Neural progenitor cell (in vitro differentiated cells): ENCODE measurements around the gene PACRG.

Experiments
- CTCF ChIP-seq: fragments of 200-600 bp; sonication (generic); IDR thresholded peaks from 2 replicates; pipeline ENCODE4 v1.5.1; 2017; ENCODE audit warnings: antibody characterized with exemption, mild to moderate bottlenecking
- EZH2 ChIP-seq: fragments of 200-600 bp; sonication (generic); IDR thresholded peaks from 2 replicates; pipeline ENCODE4 v1.6.1; 2017; ENCODE audit warnings: antibody characterized with exemption, mild to moderate bottlenecking, moderate library complexity

GRCh38 chr6:163261361-163261760 is 533.6 kb downstream of the PACRG start:
- no peak for TF ChIP-seq CTCF
- TF ChIP-seq EZH2, result no peak
